ENCODE data around the gene TMEM92.

Gene TMEM92

DNA sequence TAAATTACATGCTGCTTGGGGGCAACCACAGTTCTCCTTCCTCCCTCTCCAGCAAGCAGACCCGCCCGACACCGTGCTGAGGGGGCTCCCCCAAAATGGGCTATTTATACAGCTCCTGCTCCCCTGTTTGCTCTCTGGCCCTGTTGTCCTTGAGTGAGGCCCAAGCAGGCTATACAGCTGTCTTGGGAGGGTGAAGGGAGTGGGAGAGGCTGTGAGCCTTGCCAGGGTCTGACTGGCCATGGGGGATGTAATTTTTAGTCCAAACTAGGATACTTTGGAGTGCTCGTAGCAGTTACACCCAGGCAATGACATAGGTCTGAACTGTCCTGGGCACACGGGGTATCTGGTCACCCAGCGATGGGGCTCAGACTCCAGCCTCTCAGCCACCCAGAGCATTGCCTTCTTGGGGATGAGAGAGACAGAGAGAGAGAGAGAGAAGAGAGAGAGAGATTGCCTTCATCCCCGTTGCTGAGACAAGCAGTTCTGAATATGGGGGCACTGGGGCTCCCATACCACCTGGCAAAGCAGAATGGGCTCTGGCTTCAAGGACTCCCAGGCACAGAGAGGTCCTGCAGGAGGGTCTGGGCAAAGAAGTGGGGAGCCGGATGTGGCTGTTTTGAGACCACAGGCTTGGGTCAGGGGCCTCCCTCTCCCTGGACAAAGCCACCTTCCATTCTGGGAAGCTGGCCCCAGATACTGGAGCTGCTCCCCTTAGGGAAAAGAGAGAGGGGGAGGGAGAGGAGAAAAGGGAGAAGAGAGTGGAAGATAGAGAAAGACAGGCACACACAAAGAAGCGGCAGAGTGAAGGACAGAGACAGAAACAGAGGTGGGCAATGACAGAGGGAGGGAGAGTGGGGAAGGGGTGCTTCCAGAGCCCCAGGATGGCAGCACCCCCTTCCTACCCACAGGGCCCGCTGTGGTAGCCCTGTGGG, 10.7 kb upstream of the TMEM92 start:
- Histone ChIP-seq H3K9me3 (ENCODE audit: control insufficient read depth in 2 of 2, low read length in 2 of 2) (no peaks in the 10 kb centered on the region), H3K27me3 (ENCODE audit: control insufficient read depth in 1 of 2, insufficient read depth in 2 of 2, low read length in 2 of 2) (no peaks in the 10 kb centered on the region), H3K27ac (ENCODE audit: low read length) (peak overlapping the region; percentile 73), H3K4me1 (ENCODE audit: control insufficient read depth, insufficient read depth, low read length) (peaks cover 70% of the 10 kb centered on the region), H3K36me3 (ENCODE audit: control insufficient read depth in 2 of 2, insufficient read depth in 2 of 2, low read length in 2 of 2) (no peaks in the 10 kb centered on the region), H3K9ac (ENCODE audit: low read length in 2 of 2) (peak overlapping the region; percentile 42 to 46), H3K4me3 (ENCODE audit: low read length in 2 of 2) (peak overlapping the region; percentile 29 to 44)

GRCh38 chr17:50264263-50265113, 9.8 kb upstream of the TMEM92 start:
- no peaks in the 10 kb centered on the region for H3K9me3 ChIP-seq (ENCODE audit: control insufficient read depth in 2 of 2, low read length in 2 of 2)
- peaks cover 63% of the 10 kb centered on the region for H3K4me1 ChIP-seq (ENCODE audit: control insufficient read depth, insufficient read depth, low read length)
- peak overlapping the region in 1 of 2 donors; percentile 46 for H3K9ac ChIP-seq (ENCODE audit: low read length in 2 of 2)
- peak overlapping the region; percentile 29 to 44 for H3K4me3 ChIP-seq (ENCODE audit: low read length in 2 of 2)
- H3K27me3 ChIP-seq (ENCODE audit: control insufficient read depth in 1 of 2, insufficient read depth in 2 of 2, low read length in 2 of 2), result no peaks in the 10 kb centered on the region
- peak overlapping the region; percentile 73 for H3K27ac ChIP-seq (ENCODE audit: low read length)
- H3K36me3 ChIP-seq (ENCODE audit: control insufficient read depth in 2 of 2, insufficient read depth in 2 of 2, low read length in 2 of 2), result no peaks in the 10 kb centered on the region

GRCh38 chr17:50265212-50265611, 9.1 kb upstream of the TMEM92 start:
- Histone ChIP-seq H3K9ac (ENCODE audit: low read length in 2 of 2) (no peak overlapping the region), H3K36me3 (ENCODE audit: control insufficient read depth in 2 of 2, insufficient read depth in 2 of 2, low read length in 2 of 2) (no peaks in the 10 kb centered on the region), H3K27me3 (ENCODE audit: control insufficient read depth in 1 of 2, insufficient read depth in 2 of 2, low read length in 2 of 2) (no peaks in the 10 kb centered on the region), H3K4me1 (ENCODE audit: control insufficient read depth, insufficient read depth, low read length) (peaks cover 63% of the 10 kb centered on the region), H3K4me3 (ENCODE audit: low read length in 2 of 2) (no peak overlapping the region), H3K27ac (ENCODE audit: low read length) (peak overlapping the region; percentile 73), H3K9me3 (ENCODE audit: control insufficient read depth in 2 of 2, low read length in 2 of 2) (no peaks in the 10 kb centered on the region)

- Histone ChIP-seq H3K9me3 (ENCODE audit: control insufficient read depth in 2 of 2, low read length in 2 of 2) (no peaks in the 10 kb centered on the region), H3K27me3 (ENCODE audit: control insufficient read depth in 1 of 2, insufficient read depth in 2 of 2, low read length in 2 of 2) (no peaks in the 10 kb centered on the region), H3K4me1 (ENCODE audit: control insufficient read depth, insufficient read depth, low read length) (peaks cover 64% of the 10 kb centered on the region), H3K4me3 (ENCODE audit: low read length in 2 of 2) (no peak overlapping the region), H3K27ac (ENCODE audit: low read length) (peak overlapping the region; percentile 73), H3K36me3 (ENCODE audit: control insufficient read depth in 2 of 2, insufficient read depth in 2 of 2, low read length in 2 of 2) (no peaks in the 10 kb centered on the region), H3K9ac (ENCODE audit: low read length in 2 of 2) (no peak overlapping the region)
Measured at GRCh38 chr17:50265690-50266315, 8.5 kb upstream of the TMEM92 start.

GRCh38 chr17:50266384-50267073, 7.7 kb upstream of the TMEM92 start:
- H3K4me3 ChIP-seq (ENCODE audit: low read length in 2 of 2), result peak overlapping the region in 1 of 2 donors; percentile 49
- no peaks in the 10 kb centered on the region for H3K36me3 ChIP-seq (ENCODE audit: control insufficient read depth in 2 of 2, insufficient read depth in 2 of 2, low read length in 2 of 2)
- no peaks in the 10 kb centered on the region for H3K27me3 ChIP-seq (ENCODE audit: control insufficient read depth in 1 of 2, insufficient read depth in 2 of 2, low read length in 2 of 2)
- peaks cover 65% of the 10 kb centered on the region for H3K4me1 ChIP-seq (ENCODE audit: control insufficient read depth, insufficient read depth, low read length)
- H3K9ac ChIP-seq (ENCODE audit: low read length in 2 of 2), result peak overlapping the region in 1 of 2 donors; percentile 42
- H3K9me3 ChIP-seq (ENCODE audit: control insufficient read depth in 2 of 2, low read length in 2 of 2), result no peaks in the 10 kb centered on the region
- peak overlapping the region; percentile 73 for H3K27ac ChIP-seq (ENCODE audit: low read length)

- Histone ChIP-seq H3K36me3 (ENCODE audit: control insufficient read depth in 2 of 2, insufficient read depth in 2 of 2, low read length in 2 of 2) (no peaks in the 10 kb centered on the region), H3K9ac (ENCODE audit: low read length in 2 of 2) (no peak overlapping the region), H3K4me3 (ENCODE audit: low read length in 2 of 2) (peak overlapping the region in 1 of 2 donors; percentile 49), H3K27me3 (ENCODE audit: control insufficient read depth in 1 of 2, insufficient read depth in 2 of 2, low read length in 2 of 2) (no peaks in the 10 kb centered on the region), H3K9me3 (ENCODE audit: control insufficient read depth in 2 of 2, low read length in 2 of 2) (no peaks in the 10 kb centered on the region), H3K27ac (ENCODE audit: low read length) (peak overlapping the region; percentile 73), H3K4me1 (ENCODE audit: control insufficient read depth, insufficient read depth, low read length) (peaks cover 71% of the 10 kb centered on the region)
Measured at GRCh38 chr17:50267074-50267841, 7.0 kb upstream of the TMEM92 start.

- peaks cover 79% of the 10 kb centered on the region for H3K4me1 ChIP-seq (ENCODE audit: control insufficient read depth, insufficient read depth, low read length)
- no peak overlapping the region for H3K27ac ChIP-seq (ENCODE audit: low read length)
Measured at GRCh38 chr17:50268026-50268425, 6.2 kb upstream of the TMEM92 start.

DNA sequence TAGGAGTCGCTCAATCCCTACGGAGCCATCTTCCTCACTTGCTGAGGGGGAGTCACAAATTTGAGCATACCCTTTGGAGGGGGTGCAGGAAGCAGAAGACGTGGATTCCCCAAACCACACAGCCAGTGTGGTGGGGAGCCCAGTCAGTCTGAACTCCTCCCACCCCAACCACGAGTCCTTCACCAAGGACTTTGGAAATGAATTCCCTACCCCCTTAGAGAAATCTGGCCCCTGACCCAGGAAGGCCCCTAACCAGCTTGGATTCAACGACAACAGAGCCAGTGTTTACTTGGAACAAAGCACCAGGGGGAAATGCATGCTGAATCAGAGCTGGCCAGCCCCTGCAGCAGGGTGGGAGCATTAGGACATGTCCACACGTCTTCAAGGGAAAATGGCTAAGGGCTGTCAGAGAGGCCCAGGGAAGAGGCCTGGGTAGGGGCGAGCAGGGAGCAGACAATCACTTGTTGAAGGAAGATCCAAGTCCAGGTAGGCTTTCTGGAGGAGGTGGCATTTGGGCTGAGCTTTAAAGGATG, 5.5 kb upstream of the TMEM92 start:
- H3K27ac ChIP-seq (ENCODE audit: low read length), result no peak overlapping the region
- peaks cover 78% of the 10 kb centered on the region for H3K4me1 ChIP-seq (ENCODE audit: control insufficient read depth, insufficient read depth, low read length)

More at GRCh38 chr17:50268026-50268425, 6.2 kb upstream of the TMEM92 start:
- no peaks in the 10 kb centered on the region for H3K36me3 ChIP-seq (ENCODE audit: control insufficient read depth in 2 of 2, insufficient read depth in 2 of 2, low read length in 2 of 2)
- no peak overlapping the region for H3K4me3 ChIP-seq (ENCODE audit: low read length in 2 of 2)
- H3K9ac ChIP-seq (ENCODE audit: low read length in 2 of 2), result no peak overlapping the region
- H3K27me3 ChIP-seq (ENCODE audit: control insufficient read depth in 1 of 2, insufficient read depth in 2 of 2, low read length in 2 of 2), result no peaks in the 10 kb centered on the region
- H3K9me3 ChIP-seq (ENCODE audit: control insufficient read depth in 2 of 2, low read length in 2 of 2), result no peaks in the 10 kb centered on the region

GRCh38 chr17:50269477-50270434, 4.5 kb upstream of the TMEM92 start:
- Histone ChIP-seq H3K4me3 (ENCODE audit: low read length in 2 of 2) (peak overlapping the region in 1 of 2 donors; percentile 22), H3K36me3 (ENCODE audit: control insufficient read depth in 2 of 2, insufficient read depth in 2 of 2, low read length in 2 of 2) (no peaks in the 10 kb centered on the region), H3K9ac (ENCODE audit: low read length in 2 of 2) (peak overlapping the region in 1 of 2 donors; percentile 10), H3K9me3 (ENCODE audit: control insufficient read depth in 2 of 2, low read length in 2 of 2) (no peaks in the 10 kb centered on the region), H3K27me3 (ENCODE audit: control insufficient read depth in 1 of 2, insufficient read depth in 2 of 2, low read length in 2 of 2) (no peaks in the 10 kb centered on the region), H3K27ac (ENCODE audit: low read length) (peak overlapping the region; percentile 18), H3K4me1 (ENCODE audit: control insufficient read depth, insufficient read depth, low read length) (peaks cover 69% of the 10 kb centered on the region)

More for the DNA sequence above, 5.5 kb upstream of the TMEM92 start:
- H3K9ac ChIP-seq (ENCODE audit: low read length in 2 of 2), result no peak overlapping the region
- H3K36me3 ChIP-seq (ENCODE audit: control insufficient read depth in 2 of 2, insufficient read depth in 2 of 2, low read length in 2 of 2), result no peaks in the 10 kb centered on the region
- no peaks in the 10 kb centered on the region for H3K9me3 ChIP-seq (ENCODE audit: control insufficient read depth in 2 of 2, low read length in 2 of 2)
- H3K27me3 ChIP-seq (ENCODE audit: control insufficient read depth in 1 of 2, insufficient read depth in 2 of 2, low read length in 2 of 2), result no peaks in the 10 kb centered on the region
- H3K4me3 ChIP-seq (ENCODE audit: low read length in 2 of 2), result no peak overlapping the region

Measured in stomach smooth muscle (tissue), 2 donors.